Vagina (tissue), 2 donors: ENCODE results near the gene BRAP. TPM values are rescaled to one million over a fixed set of nuclear protein-coding genes. Genes with fewer than 3 reads are reported as not detected.
"Not testable (repeated sequence)": the region's sequence is repeated elsewhere in the genome, so short reads cannot be mapped to it uniquely, and the experiment has no call there.

Experiments
- DNase-seq, 2 donors: peaks; one replicate each; pipeline ENCODE4 v3.0.0-alpha.2; 2017; ENCODE audit errors: extremely low spot score in 2 of 2
- H3K27ac ChIP-seq: fragments of 200-600 bp; sonication (generic); one replicate; pipeline ENCODE4 v1.5.1; 2019
- H3K27me3 ChIP-seq: fragments of 200-600 bp; sonication (generic); one replicate; pipeline ENCODE4 v1.5.1; 2019
- H3K36me3 ChIP-seq, 2 donors: fragments of 200-600 bp; sonication (generic); one replicate each; pipeline ENCODE4 v1.5.1; 2017 to 2019
- H3K4me1 ChIP-seq: fragments of 200-600 bp; sonication (generic); one replicate; pipeline ENCODE4 v1.5.1; 2019
- H3K4me3 ChIP-seq, 2 donors: fragments of 200-600 bp; sonication (generic); 1 replicate in 1 of 2; 2 replicates in 1 of 2; pipeline ENCODE4 v1.5.1; 2016 to 2019
- H3K9me3 ChIP-seq: fragments of 200-600 bp; sonication (generic); one replicate; pipeline ENCODE4 v1.5.1; 2019
- CTCF ChIP-seq, 3 experiments: fragments of 450-650 bp in 2 of 3; fragments of 200-600 bp in 1 of 3; sonication (generic) in 1 of 3; IDR thresholded peaks; one replicate each; pipeline ENCODE4 v1.5.1; 2017 to 2019; ENCODE audit warnings: antibody characterized with exemption in 3 of 3, mild to moderate bottlenecking in 2 of 3, moderate library complexity in 2 of 3
- POLR2A ChIP-seq, 2 donors: fragments of 450-650 bp; IDR thresholded peaks; one replicate each; pipeline ENCODE4 v1.6.1; 2017; ENCODE audit warnings: antibody characterized with exemption in 2 of 2, mild to moderate bottlenecking in 2 of 2, moderate library complexity in 2 of 2
- POLR2AphosphoS5 ChIP-seq, 2 donors: sonication (generic); formaldehyde crosslinking; IDR thresholded peaks; one replicate each; pipeline ENCODE4 v1.9.0; 2017; ENCODE audit warnings: antibody characterized with exemption in 2 of 2, mild to moderate bottlenecking in 2 of 2, low read depth in 1 of 2; ENCODE audit not compliant: insufficient read depth in 1 of 2
- intact Hi-C: fragments of 100-400 bp; cut with DNase I; formaldehyde crosslinking; loops from one replicate; pipeline ENCODE4 v1.15.1; 2023
- total RNA-seq: library from RNA; depleted of rRNA; stranded (reverse); fragments of >200 nt; gene quantifications from one replicate; pipeline ENCODE4 v1.2.3, GENCODE V29; 2016

Gene BRAP
- total RNA-seq, 1 donor from 2014 or later: 14.0 TPM

- no peaks in the 10 kb centered on the region for H3K4me1 ChIP-seq
- TF ChIP-seq CTCF (IDR thresholded peaks at IDR 0.05) (no peak), POLR2AphosphoS5 (IDR thresholded peaks at IDR 0.05; ENCODE audit: insufficient read depth in 1 of 2, low read depth in 1 of 2) (no peak), POLR2A (IDR thresholded peaks at IDR 0.05) (no peak)
- no peaks in the 10 kb centered on the region for H3K27me3 ChIP-seq
- H3K27ac ChIP-seq: no peak overlapping the region
- DNase-seq: no peak
- no peaks in the 10 kb centered on the region for H3K9me3 ChIP-seq
- H3K36me3 ChIP-seq: no peaks in the 10 kb centered on the region
- intact Hi-C loops: no loop called here
- no peak overlapping the region for H3K4me3 ChIP-seq
These were observed 78.5 kb downstream of the BRAP start for GRCh38 chr12:111607239-111607638.

GRCh38 chr12:111606767-111607230 is 79.0 kb downstream of the BRAP start:
- Histone ChIP-seq H3K27ac (no peak overlapping the region), H3K27me3 (no peaks in the 10 kb centered on the region), H3K4me3 (no peak overlapping the region), H3K4me1 (no peaks in the 10 kb centered on the region), H3K9me3 (no peaks in the 10 kb centered on the region), H3K36me3 (no peaks in the 10 kb centered on the region)
- no peak for TF ChIP-seq POLR2AphosphoS5 (IDR thresholded peaks at IDR 0.05; ENCODE audit: insufficient read depth in 1 of 2, low read depth in 1 of 2)
- TF ChIP-seq CTCF (IDR thresholded peaks at IDR 0.05): no peak
- no peak for TF ChIP-seq POLR2A (IDR thresholded peaks at IDR 0.05)
- DNase-seq: no peak
- intact Hi-C loops: no loop called here

GRCh38 chr12:111605911-111606766 is 79.6 kb downstream of the BRAP start:
- intact Hi-C loops: no loop called here

GRCh38 chr12:111602857-111603256 is 82.9 kb downstream of the BRAP start:
- H3K4me3 ChIP-seq, H3K9me3 ChIP-seq, intact Hi-C loops, H3K27me3 ChIP-seq, H3K27ac ChIP-seq, DNase-seq, H3K36me3 ChIP-seq, H3K4me1 ChIP-seq: not testable (repeated sequence)

More at GRCh38 chr12:111605911-111606766, 79.6 kb downstream of the BRAP start:
- Histone ChIP-seq H3K27ac (no peak overlapping the region), H3K36me3 (no peaks in the 10 kb centered on the region), H3K4me1 (no peaks in the 10 kb centered on the region), H3K4me3 (no peak overlapping the region), H3K27me3 (no peaks in the 10 kb centered on the region), H3K9me3 (no peaks in the 10 kb centered on the region)
- TF ChIP-seq POLR2AphosphoS5 (IDR thresholded peaks at IDR 0.05; ENCODE audit: insufficient read depth in 1 of 2, low read depth in 1 of 2) (no peak), CTCF (IDR thresholded peaks at IDR 0.05) (no peak), POLR2A (IDR thresholded peaks at IDR 0.05) (no peak)
- no peak for DNase-seq

- no peaks in the 10 kb centered on the region for H3K9me3 ChIP-seq
- no peak overlapping the region for H3K4me3 ChIP-seq
- no peak for DNase-seq
- H3K27ac ChIP-seq: no peak overlapping the region
- H3K4me1 ChIP-seq: peaks cover 7% of the 10 kb centered on the region
- no peaks in the 10 kb centered on the region for H3K36me3 ChIP-seq
- intact Hi-C loops: no loop called here
- H3K27me3 ChIP-seq: no peaks in the 10 kb centered on the region
- TF ChIP-seq POLR2A (IDR thresholded peaks at IDR 0.05) (no peak), POLR2AphosphoS5 (IDR thresholded peaks at IDR 0.05; ENCODE audit: insufficient read depth in 1 of 2, low read depth in 1 of 2) (no peak), CTCF (IDR thresholded peaks at IDR 0.05) (no peak)
These were observed 83.4 kb downstream of the BRAP start for GRCh38 chr12:111602348-111602747.

- intact Hi-C loops, H3K36me3 ChIP-seq, H3K4me3 ChIP-seq, H3K27me3 ChIP-seq, DNase-seq, H3K9me3 ChIP-seq, H3K27ac ChIP-seq: not testable (repeated sequence)
- H3K4me1 ChIP-seq: peaks cover 18% of the 10 kb centered on the region
These were observed 84.8 kb downstream of the BRAP start for GRCh38 chr12:111600986-111601385.
